Left lung (tissue), 10 donors: ENCODE data around the gene ADCY2. TPM values are rescaled to one million over a fixed set of nuclear protein-coding genes. Genes with fewer than 3 reads are reported as not detected.

Experiments
- ATAC-seq: fragments of 200-7000 bp; cut with Tn5 transposase; one replicate; pipeline ENCODE4 v1.9.1; 2020; ENCODE audit warnings: moderate library complexity
- DNase-seq, 4 donors: peaks; one replicate each; pipeline ENCODE4 v3.0.0-alpha.2; 2013 to 2020
- H3K27ac ChIP-seq, 2 donors: fragments of 200-600 bp; sonication (generic) in 1 of 2; one replicate each; pipeline versions ENCODE4 v1.5.0 to v1.8.0; 2020 to 2021
- H3K27me3 ChIP-seq, 2 donors: fragments of 200-600 bp; sonication (generic) in 1 of 2; one replicate each; pipeline versions ENCODE4 v1.5.0 to v1.8.0; 2020 to 2021
- H3K36me3 ChIP-seq, 2 donors: fragments of 200-600 bp; sonication (generic) in 1 of 2; one replicate each; pipeline versions ENCODE4 v1.5.0 to v1.8.0; 2020 to 2021
- H3K4me1 ChIP-seq, 2 donors: fragments of 200-600 bp; one replicate each; pipeline ENCODE4 v1.8.0; 2021
- H3K4me3 ChIP-seq, 2 donors: fragments of 200-600 bp; sonication (generic) in 1 of 2; one replicate each; pipeline versions ENCODE4 v1.5.0 to v1.8.0; 2020 to 2021; ENCODE audit warnings: mild to moderate bottlenecking in 1 of 2
- H3K9me3 ChIP-seq, 2 donors: fragments of 200-600 bp; sonication (generic) in 1 of 2; one replicate each; pipeline versions ENCODE4 v1.5.0 to v1.8.0; 2020 to 2021
- intact Hi-C, 2 donors: fragments of 100-400 bp; cut with DNase I; formaldehyde crosslinking; loops; one replicate each; pipeline versions ENCODE4 v1.11.2 to v1.14.2; 2022
- polyA plus RNA-seq, 6 donors: library from polyadenylated mRNA; unstranded; fragments of 120-200 nt; gene quantifications; one replicate each; pipeline ENCODE4 v1.2.1, GENCODE V29; 2013; ENCODE audit not compliant: insufficient read length in 6 of 6
- total RNA-seq, 2 donors: library from RNA; stranded (reverse); fragmentation: NEBNext Ultra II Directional; extraction: Animal tissue kit (Norgen Biotek cat#: 25700); gene quantifications; one replicate each; pipeline ENCODE4 v1.2.1, GENCODE V29; 2021
- TF ChIP-seq, protein P1 (sequence below), 2 donors: fragments of 200-600 bp; sonication (generic) in 1 of 2; IDR thresholded peaks; one replicate each; pipeline versions ENCODE4 v1.5.0 to v1.8.0; 2021; ENCODE audit warnings: antibody characterized with exemption in 2 of 2
- donor health status: DM: no; HTN: yes; CAD: no.
- donor health status: DM: no; HTN: no; CAD: no.

The ADCY2 gene
- total and polyA plus RNA-seq, 8 donors = 0.34 to 14.0 (median 9.6) TPM

DNA sequence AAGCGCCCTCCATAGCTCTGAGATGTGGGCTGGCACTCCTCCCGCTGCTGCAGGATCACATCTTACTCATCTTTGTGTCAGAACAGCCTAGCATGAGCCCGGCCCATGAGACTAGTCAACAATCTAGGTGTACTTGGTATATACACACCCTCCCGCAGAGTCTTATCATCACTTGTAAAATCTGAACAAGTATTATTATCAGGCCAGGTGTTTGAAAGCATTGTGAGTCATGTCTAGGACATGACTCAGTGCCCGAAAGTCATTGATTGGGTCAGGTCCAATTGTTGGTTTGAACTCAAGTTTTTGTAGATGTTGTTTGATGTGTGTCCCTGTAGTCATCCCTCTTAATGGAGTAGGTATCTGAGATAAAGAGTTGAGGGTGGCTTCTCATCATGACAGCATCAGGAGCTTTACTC lies 346.3 kb downstream of the ADCY2 start:
- no peaks in the 10 kb centered on the region for H3K36me3 ChIP-seq
- TF ChIP-seq, protein P1, sequence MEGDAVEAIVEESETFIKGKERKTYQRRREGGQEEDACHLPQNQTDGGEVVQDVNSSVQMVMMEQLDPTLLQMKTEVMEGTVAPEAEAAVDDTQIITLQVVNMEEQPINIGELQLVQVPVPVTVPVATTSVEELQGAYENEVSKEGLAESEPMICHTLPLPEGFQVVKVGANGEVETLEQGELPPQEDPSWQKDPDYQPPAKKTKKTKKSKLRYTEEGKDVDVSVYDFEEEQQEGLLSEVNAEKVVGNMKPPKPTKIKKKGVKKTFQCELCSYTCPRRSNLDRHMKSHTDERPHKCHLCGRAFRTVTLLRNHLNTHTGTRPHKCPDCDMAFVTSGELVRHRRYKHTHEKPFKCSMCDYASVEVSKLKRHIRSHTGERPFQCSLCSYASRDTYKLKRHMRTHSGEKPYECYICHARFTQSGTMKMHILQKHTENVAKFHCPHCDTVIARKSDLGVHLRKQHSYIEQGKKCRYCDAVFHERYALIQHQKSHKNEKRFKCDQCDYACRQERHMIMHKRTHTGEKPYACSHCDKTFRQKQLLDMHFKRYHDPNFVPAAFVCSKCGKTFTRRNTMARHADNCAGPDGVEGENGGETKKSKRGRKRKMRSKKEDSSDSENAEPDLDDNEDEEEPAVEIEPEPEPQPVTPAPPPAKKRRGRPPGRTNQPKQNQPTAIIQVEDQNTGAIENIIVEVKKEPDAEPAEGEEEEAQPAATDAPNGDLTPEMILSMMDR (IDR thresholded peaks at IDR 0.05) = no peak
- H3K27ac ChIP-seq = no peak overlapping the region
- H3K4me1 ChIP-seq = no peaks in the 10 kb centered on the region
- intact Hi-C loops = no loop called here
- no peak overlapping the region for H3K4me3 ChIP-seq
- no peaks in the 10 kb centered on the region for H3K9me3 ChIP-seq
- peak; percentile 51 for ATAC-seq
- DNase-seq = no peak
- no peaks in the 10 kb centered on the region for H3K27me3 ChIP-seq

DNA sequence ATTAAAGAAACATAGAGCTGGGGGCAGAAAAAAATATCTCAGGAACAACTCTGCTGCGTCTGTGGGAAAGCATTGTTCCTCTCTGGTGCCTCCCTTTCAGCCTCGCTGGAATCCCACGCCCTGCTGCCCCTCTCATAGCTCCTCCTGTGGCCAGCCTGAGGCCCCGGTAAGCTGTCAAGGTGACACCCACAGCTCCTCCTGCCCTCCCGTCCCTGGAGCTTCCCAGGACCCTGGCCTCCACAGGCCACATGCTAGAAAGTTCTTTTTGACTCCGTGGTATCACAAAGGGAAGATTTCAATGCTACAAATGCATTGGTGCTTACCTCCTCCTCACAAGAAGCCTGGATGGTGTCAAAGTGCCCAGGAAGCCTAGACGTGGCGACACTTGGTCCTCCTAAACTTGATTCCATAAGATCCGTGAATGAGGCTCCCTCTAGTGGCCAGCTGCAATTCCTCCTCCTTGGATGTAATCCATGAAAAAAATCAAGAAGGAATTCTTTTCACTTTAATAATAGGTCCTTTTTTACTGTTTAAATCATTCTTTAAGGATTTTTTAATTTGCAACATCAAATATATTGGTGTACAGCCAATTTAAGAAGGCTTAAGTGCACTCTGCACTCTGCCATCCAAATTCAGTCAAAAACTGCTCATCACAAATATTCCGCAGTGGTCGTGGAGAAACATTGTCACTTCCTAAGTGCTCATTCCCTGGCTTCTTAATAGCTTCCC lies 350.1 kb downstream of the ADCY2 start:
- peak in 3 of 4 donors; percentile 58 to 77 (median 76) for DNase-seq
- TF ChIP-seq, protein P1 (IDR thresholded peaks at IDR 0.05) = peak; percentile 76 to 87
- Histone ChIP-seq H3K27me3 (no peaks in the 10 kb centered on the region), H3K4me1 (no peaks in the 10 kb centered on the region), H3K4me3 (no peak overlapping the region), H3K9me3 (no peaks in the 10 kb centered on the region), H3K36me3 (no peaks in the 10 kb centered on the region), H3K27ac (no peak overlapping the region)
- intact Hi-C loops = no loop called here
- ATAC-seq = peak; percentile 82

DNA sequence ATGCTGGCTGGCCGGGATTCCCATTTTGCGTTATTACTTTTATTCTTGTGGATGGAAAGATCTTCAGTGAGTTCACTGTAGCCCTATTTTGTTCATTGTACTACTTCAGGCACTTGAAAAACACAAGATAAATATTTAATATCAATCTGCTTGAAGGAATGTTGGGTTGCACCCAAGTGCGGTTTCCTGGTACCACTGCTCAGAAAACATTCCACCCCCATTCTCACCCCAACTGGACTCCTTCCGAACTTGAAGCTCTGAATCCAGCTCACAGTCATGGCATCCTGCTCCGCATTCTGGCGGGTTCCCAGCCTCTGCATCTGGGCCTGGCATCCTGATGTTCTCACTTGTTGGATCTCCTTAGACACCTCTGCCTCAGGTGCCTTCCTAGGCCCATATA lies 351.8 kb downstream of the ADCY2 start:
- Histone ChIP-seq H3K36me3 (no peaks in the 10 kb centered on the region), H3K9me3 (no peaks in the 10 kb centered on the region), H3K27me3 (peaks cover 0 to 8% of the 10 kb centered on the region in 2 donors), H3K27ac (no peak overlapping the region), H3K4me3 (no peak overlapping the region), H3K4me1 (no peaks in the 10 kb centered on the region)
- TF ChIP-seq, protein P1 (IDR thresholded peaks at IDR 0.05) = no peak
- peak; percentile 61 for ATAC-seq
- intact Hi-C loops = no loop called here
- no peak for DNase-seq

DNA sequence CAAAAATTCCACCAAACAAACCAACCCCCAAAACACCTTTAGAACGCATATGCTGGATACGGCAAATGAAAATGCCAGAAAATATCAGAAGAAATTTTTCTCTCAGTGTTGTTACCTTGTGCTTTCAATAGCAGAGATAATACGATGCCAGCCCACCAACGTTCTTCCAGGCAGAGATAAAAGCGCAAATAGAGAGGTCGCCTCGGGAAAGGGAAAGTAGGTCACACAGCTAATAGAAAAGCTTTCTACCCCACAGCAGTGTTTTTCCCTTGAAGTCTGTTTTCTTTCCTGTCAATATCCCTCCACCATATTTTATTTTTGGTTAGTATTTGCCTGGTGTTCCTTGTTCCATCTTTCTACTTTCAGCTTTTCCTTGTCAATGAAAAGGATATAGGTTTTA lies 353.7 kb downstream of the ADCY2 start:
- peaks cover 0 to 8% of the 10 kb centered on the region in 2 donors for H3K27me3 ChIP-seq
- H3K36me3 ChIP-seq = no peaks in the 10 kb centered on the region
- no peak for ATAC-seq
- no peak overlapping the region for H3K27ac ChIP-seq
- intact Hi-C loops = no loop called here
- no peaks in the 10 kb centered on the region for H3K9me3 ChIP-seq
- TF ChIP-seq, protein P1 (IDR thresholded peaks at IDR 0.05) = no peak
- no peaks in the 10 kb centered on the region for H3K4me1 ChIP-seq
- H3K4me3 ChIP-seq = no peak overlapping the region
- DNase-seq = no peak

DNA sequence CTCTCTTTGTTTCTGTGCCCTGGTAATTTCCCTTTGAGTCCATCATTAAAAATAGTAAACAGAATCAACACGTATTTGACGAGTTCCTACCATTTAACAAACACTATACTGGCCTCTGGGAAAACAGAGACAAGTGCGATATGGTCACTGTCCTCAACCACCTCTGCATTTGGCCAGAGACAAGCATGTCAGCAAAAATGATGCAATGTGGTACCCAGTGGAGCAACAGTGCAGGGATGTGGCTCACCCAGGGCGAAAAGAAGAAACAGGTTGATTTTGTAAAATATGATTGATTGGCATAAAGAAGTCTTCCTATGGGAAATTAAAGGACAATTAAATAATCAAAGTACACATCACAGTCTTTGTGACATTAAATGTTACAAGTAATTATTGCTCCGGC lies 355.9 kb downstream of the ADCY2 start:
- no peaks in the 10 kb centered on the region for H3K4me1 ChIP-seq
- peaks cover 0 to 11% of the 10 kb centered on the region in 2 donors for H3K27me3 ChIP-seq
- no peaks in the 10 kb centered on the region for H3K36me3 ChIP-seq
- TF ChIP-seq, protein P1 (IDR thresholded peaks at IDR 0.05) = no peak
- DNase-seq (no peak), ATAC-seq (no peak)
- H3K27ac ChIP-seq = no peak overlapping the region
- intact Hi-C loops = no loop called here
- H3K9me3 ChIP-seq = no peaks in the 10 kb centered on the region
- no peak overlapping the region for H3K4me3 ChIP-seq
